Erythroblast (primary cell): ENCODE data around the gene ZNF865.

Experiments used
- GATA1 ChIP-seq: IDR thresholded peaks from 2 replicates; pipeline ENCODE4 v1.6.1; 2011; ENCODE audit warnings: low read depth, mild to moderate bottlenecking, control low read depth, low read length, moderate library complexity
- POLR2A ChIP-seq: IDR thresholded peaks from 2 replicates; pipeline ENCODE4 v1.6.1; 2011; ENCODE audit warnings: mild to moderate bottlenecking, low read length

DNA sequence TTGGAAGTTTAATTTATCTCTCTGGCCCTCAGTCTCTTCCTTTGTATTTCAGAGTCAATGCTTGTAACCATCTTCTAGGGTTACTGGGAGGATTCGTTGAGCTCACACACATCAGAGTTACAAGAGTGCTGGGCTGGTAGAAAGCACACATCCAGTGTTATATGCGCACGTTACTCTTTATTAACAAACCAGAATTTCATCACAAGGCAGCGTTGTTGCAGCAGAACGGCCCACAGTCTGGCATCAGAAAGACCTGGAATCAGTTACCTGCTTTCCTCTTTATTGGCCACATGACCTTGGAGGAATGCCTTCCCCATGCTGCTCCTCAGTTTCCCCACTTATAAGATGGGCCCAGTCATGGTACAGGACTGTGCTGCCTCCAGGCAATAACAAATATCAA, 3.9 kb downstream of the ZNF865 start:
- TF ChIP-seq POLR2A (no peak), GATA1 (no peak)
